Ishikawa (cell line): ENCODE results near the gene POU5F1.
A peak's percentile ranks its signal among the peaks of the same experiment; 100 is the strongest.

Source experiments
- CEBPB ChIP-seq: IDR thresholded peaks from 2 replicates; pipeline ENCODE4 v1.6.1; 2012
- CREB1 ChIP-seq: IDR thresholded peaks from 2 replicates; pipeline ENCODE4 v1.6.1; 2012; ENCODE audit warnings: low read depth
- EGR1 ChIP-seq: IDR thresholded peaks from 2 replicates; pipeline ENCODE4 v1.6.1; 2012
- EP300 ChIP-seq: IDR thresholded peaks from 2 replicates; pipeline ENCODE4 v1.6.1; 2012; ENCODE audit warnings: borderline replicate concordance
- FOXM1 ChIP-seq: IDR thresholded peaks from 2 replicates; pipeline ENCODE4 v1.6.1; 2012; ENCODE audit warnings: low read depth, borderline replicate concordance
- NFIC ChIP-seq: IDR thresholded peaks from 2 replicates; pipeline ENCODE4 v1.6.1; 2012
- RAD21 ChIP-seq: IDR thresholded peaks from 2 replicates; pipeline ENCODE4 v1.6.1; 2012; ENCODE audit warnings: low read depth
- TAF1 ChIP-seq: IDR thresholded peaks from 2 replicates; pipeline ENCODE4 v1.6.1; 2012; ENCODE audit warnings: low read depth, mild to moderate bottlenecking
- TCF12 ChIP-seq: IDR thresholded peaks from 2 replicates; pipeline ENCODE4 v1.6.1; 2012; ENCODE audit warnings: low read depth
- TEAD4 ChIP-seq: IDR thresholded peaks from 2 replicates; pipeline ENCODE4 v1.6.1; 2012
- YY1 ChIP-seq: IDR thresholded peaks from 2 replicates; pipeline ENCODE4 v1.6.1; 2012; ENCODE audit warnings: low read depth
- ZBTB7A ChIP-seq: IDR thresholded peaks from 2 replicates; pipeline ENCODE4 v1.6.1; 2012; ENCODE audit warnings: low read depth
- TF ChIP-seq, protein P1 (sequence below): IDR thresholded peaks from 2 replicates; pipeline ENCODE4 v1.6.1; 2012
- TF ChIP-seq, protein P2 (sequence below): IDR thresholded peaks from 2 replicates; pipeline ENCODE4 v1.6.1; 2012
- TF ChIP-seq, protein P3 (sequence below): IDR thresholded peaks from 2 replicates; pipeline ENCODE4 v1.6.1; 2012; ENCODE audit warnings: low read depth, mild to moderate bottlenecking

POU5F1 gene

DNA sequence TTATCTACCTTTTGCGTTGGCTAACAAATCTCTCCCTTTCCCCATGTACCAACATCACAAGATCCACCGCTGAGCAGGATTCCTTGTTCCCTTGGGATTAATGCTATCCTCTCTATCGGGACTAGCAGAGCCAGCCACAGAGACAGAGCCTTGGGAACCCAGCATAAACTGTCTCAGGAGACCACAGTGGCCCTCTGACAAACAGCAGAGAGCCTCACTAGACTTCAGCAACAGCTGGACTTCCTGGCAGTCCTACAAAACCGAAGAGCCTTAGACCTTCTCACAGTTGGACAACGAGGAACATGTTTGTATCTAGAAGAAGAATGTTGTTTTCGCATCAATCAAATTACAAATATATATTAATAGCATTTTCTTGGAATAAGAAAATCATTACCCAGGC is 39.6 kb upstream of the POU5F1 start:
- TF ChIP-seq NFIC (no peak), FOXM1 (no peak)

DNA sequence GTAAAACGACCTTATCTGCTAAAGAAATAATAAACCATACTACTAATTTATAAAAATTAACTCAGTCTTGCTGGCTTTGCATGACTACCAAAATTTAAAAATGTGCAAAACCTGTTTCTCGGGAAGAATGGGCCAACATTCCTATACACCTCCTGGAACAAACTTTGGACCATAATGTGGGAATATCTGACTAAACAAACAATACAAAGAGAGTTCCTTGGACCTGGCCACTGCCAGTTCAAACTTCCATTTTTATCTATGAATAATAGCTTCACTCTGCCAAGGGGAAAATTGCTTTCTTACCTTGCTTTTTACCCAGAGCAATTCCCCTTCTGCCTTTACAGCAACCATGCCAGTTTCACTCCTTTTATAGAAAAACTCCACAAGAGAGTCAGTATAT is 38.7 kb upstream of the POU5F1 start:
- no peak for TF ChIP-seq NFIC
- TF ChIP-seq, protein P1, sequence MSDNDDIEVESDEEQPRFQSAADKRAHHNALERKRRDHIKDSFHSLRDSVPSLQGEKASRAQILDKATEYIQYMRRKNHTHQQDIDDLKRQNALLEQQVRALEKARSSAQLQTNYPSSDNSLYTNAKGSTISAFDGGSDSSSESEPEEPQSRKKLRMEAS, result no peak
- no peak for TF ChIP-seq FOXM1
- no peak for TF ChIP-seq TCF12

DNA sequence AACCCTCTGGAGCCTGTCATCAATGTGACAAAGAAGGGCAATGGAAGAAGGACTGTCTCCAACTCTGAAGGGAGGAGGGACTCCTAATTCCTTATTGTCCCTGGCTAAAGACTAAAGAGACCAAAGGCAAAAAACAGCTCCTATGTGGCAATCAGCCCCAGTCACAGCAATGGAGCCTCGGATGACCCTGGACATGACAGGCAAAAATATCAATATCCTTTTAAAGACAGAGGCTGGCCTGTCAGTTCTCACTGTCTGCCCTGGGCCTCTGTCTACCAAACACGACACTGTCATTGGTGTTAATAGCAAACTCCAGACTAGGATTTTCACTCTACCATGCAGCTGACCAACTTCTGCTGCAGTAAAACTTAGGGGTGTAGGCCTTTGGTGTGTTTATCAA is 38.0 kb upstream of the POU5F1 start:
- TF ChIP-seq, protein P1, result no peak
- TF ChIP-seq TEAD4 (no peak), CEBPB (no peak), TAF1 (no peak), TCF12 (no peak), ZBTB7A (no peak), NFIC (no peak), EGR1 (no peak), FOXM1 (no peak), EP300 (no peak), YY1 (no peak), CREB1 (no peak), RAD21 (no peak)
- TF ChIP-seq, protein P2, sequence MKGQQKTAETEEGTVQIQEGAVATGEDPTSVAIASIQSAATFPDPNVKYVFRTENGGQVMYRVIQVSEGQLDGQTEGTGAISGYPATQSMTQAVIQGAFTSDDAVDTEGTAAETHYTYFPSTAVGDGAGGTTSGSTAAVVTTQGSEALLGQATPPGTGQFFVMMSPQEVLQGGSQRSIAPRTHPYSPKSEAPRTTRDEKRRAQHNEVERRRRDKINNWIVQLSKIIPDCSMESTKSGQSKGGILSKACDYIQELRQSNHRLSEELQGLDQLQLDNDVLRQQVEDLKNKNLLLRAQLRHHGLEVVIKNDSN, result no peak
- TF ChIP-seq, protein P3, sequence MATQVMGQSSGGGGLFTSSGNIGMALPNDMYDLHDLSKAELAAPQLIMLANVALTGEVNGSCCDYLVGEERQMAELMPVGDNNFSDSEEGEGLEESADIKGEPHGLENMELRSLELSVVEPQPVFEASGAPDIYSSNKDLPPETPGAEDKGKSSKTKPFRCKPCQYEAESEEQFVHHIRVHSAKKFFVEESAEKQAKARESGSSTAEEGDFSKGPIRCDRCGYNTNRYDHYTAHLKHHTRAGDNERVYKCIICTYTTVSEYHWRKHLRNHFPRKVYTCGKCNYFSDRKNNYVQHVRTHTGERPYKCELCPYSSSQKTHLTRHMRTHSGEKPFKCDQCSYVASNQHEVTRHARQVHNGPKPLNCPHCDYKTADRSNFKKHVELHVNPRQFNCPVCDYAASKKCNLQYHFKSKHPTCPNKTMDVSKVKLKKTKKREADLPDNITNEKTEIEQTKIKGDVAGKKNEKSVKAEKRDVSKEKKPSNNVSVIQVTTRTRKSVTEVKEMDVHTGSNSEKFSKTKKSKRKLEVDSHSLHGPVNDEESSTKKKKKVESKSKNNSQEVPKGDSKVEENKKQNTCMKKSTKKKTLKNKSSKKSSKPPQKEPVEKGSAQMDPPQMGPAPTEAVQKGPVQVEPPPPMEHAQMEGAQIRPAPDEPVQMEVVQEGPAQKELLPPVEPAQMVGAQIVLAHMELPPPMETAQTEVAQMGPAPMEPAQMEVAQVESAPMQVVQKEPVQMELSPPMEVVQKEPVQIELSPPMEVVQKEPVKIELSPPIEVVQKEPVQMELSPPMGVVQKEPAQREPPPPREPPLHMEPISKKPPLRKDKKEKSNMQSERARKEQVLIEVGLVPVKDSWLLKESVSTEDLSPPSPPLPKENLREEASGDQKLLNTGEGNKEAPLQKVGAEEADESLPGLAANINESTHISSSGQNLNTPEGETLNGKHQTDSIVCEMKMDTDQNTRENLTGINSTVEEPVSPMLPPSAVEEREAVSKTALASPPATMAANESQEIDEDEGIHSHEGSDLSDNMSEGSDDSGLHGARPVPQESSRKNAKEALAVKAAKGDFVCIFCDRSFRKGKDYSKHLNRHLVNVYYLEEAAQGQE, result no peak

DNA sequence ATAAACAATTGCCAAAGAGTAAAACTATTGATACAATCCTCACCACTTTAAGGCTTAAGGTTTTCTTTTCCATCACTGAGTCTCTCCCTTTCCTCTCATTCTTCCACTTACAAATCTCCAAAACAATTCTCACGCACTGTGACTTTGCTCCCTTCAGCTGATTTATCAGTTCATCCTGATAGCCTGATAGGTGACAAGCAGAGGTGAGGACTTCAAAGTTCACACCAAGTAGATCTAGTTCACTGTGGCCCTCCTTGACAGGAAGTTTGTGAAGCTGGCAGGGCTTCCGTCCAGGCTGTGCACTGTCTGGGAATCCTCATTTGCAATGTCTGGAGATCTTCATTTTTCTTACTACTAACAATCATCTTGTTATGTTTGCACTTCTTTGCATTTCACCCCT is 35.2 kb upstream of the POU5F1 start:
- TF ChIP-seq, protein P1, result no peak
- TF ChIP-seq CEBPB, result no peak
- TF ChIP-seq TCF12, result no peak
- TF ChIP-seq, protein P3, result no peak
- TF ChIP-seq TAF1, result no peak
- TF ChIP-seq NFIC, result no peak
- TF ChIP-seq FOXM1, result no peak
- TF ChIP-seq, protein P2, result no peak
- TF ChIP-seq RAD21, result no peak
- TF ChIP-seq CREB1, result no peak
- no peak for TF ChIP-seq EP300
- no peak for TF ChIP-seq YY1

DNA sequence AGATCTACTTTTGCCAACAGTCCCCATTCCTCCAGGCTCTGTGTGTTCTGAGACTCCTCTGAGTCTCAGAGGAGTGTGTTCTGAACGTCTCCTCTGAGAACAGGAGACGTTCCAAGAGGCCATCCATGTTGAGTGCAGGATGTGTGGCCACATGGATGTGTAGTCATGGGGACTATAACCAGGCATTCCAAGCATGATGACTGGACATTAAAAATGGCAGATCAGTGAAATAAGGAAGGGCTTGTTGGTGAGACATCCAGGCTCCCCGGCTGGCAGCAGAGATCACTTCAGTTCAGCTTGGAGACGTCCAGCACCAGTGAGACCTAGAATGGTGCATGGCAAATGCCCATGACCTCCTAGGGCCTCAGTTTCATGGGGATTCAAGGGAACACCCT is 34.3 kb upstream of the POU5F1 start:
- no peak for TF ChIP-seq ZBTB7A
- no peak for TF ChIP-seq CEBPB

DNA sequence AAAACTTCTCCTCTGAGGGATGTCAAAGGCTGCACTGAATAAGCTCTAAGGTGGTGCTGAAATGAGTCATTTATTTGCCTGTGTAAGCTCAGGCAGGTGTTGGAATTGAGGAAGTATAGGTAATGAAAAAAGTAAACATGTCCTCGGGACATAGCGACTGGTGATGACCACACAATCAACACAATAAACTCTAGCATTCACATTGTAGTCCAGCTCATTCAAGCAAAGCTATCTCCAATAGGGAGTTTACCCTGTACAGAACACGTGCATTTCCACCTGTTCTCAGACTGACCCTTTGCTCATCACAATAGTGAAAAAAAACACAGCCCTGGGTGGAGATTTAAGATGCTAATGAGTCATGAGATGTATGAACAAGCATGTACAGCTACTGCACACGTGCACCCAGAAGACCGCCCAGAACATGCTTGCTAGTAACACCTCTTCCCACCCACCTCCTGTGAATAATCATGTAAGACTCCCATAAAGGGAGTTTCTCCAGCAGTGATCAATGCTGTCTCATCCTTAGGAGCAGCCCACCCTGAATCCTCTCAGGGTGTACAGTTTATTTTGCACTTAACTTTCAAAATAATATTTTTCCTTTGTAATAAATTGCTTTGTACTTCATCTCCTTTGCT is 33.0 kb upstream of the POU5F1 start:
- TF ChIP-seq, protein P1, result peak; percentile 43; the same call in 1 of the 2 replicates
- no peak for TF ChIP-seq NFIC
- TF ChIP-seq, protein P3, result peak; percentile 19; the same call in 1 of the 2 replicates
